HG03103 (cell line): Measurements from ENCODE around the gene TK1.
"Not testable (repeated sequence)": the region's sequence is repeated elsewhere in the genome, so short reads cannot be mapped to it uniquely, and the experiment has no call there.

ENCODE experiments used
- ATAC-seq: cut with Tn5 transposase; IDR thresholded peaks from one replicate; pipeline ENCODE4 v1.9.1; 2021; ENCODE audit warnings: low read depth; ENCODE audit not compliant: unreplicated experiment

TK1 gene

DNA sequence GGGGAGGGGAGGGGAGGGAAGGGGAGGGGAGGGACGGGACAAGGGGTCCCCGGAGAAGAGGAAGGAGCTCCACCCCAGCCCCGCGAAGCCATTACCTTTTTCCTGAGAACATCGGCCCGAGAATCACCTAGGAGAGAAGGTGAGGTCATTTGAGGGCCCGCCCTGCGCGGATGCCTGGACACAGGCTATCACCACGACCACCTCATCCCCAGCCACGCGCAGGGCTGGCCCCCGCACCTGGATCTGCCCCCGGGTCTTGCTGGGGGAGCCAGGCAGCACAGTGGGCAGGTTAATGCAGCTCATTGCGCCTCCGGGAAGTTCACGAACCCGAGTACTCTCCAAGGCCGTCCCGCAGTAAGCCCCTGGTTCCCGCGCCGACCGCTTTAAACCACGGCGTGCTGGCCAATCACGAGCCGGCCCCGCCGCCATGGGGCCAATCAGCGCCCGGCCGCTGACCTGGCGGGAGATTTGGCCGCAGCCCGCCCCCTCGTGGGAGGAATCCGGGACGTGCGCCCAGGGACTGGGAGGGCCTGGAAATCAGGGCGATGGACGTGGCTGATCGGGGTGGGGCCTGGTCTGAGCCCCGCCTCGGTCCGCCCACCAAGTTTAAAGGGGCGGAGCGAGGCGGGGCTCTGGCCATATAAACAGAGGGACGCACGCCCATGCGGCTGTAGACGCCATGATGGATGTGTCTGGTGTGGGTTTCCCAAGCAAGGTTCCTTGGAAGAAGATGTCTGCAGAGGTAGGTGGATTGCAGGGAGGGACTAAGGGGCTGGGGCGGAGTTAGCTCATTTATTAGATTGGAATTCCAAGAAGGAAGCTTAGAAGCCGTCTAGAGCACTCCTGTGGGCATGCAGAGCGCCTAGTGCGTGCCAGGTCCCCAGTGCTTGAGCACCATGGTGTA is at the start of gene TK1, which contains the start of gene AFMID:
TSS of gene TK1 (minus strand) at position 361 of the 904 bp plus-strand sequence. CDS start at position 303, 58 bp downstream.
TSS of gene AFMID (plus strand) at position 671 of the 904 bp plus-strand sequence. CDS start at position 680, 9 bp downstream.
- peak; percentile 88 for ATAC-seq

- ATAC-seq: no peak
These were observed 49.0 kb upstream of the TK1 start for GRCh38 chr17:78235885-78236284.

GRCh38 chr17:78235022-78235421 is 48.2 kb upstream of the TK1 start:
- ATAC-seq: not testable (repeated sequence)

- no peak for ATAC-seq
These were observed 47.5 kb upstream of the TK1 start for GRCh38 chr17:78234261-78234865.

- ATAC-seq: no peak
These were observed 46.8 kb upstream of the TK1 start for GRCh38 chr17:78233678-78234077.

DNA sequence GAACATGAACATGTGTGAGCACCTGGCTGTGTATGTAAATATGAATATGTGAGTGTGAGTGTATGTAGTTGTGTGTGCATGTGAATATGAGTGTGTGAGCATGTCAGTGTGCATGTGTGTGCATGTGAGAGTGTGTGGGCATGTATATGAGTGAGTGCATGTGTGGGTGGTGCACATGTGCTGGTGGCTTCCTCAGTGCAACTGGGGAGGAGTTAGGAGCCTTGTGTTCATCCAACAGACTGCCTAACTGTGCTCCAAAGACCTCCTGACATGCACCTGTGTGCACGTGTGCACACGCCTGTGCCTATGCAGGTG is 46.0 kb upstream of the TK1 start:
- no peak for ATAC-seq

DNA sequence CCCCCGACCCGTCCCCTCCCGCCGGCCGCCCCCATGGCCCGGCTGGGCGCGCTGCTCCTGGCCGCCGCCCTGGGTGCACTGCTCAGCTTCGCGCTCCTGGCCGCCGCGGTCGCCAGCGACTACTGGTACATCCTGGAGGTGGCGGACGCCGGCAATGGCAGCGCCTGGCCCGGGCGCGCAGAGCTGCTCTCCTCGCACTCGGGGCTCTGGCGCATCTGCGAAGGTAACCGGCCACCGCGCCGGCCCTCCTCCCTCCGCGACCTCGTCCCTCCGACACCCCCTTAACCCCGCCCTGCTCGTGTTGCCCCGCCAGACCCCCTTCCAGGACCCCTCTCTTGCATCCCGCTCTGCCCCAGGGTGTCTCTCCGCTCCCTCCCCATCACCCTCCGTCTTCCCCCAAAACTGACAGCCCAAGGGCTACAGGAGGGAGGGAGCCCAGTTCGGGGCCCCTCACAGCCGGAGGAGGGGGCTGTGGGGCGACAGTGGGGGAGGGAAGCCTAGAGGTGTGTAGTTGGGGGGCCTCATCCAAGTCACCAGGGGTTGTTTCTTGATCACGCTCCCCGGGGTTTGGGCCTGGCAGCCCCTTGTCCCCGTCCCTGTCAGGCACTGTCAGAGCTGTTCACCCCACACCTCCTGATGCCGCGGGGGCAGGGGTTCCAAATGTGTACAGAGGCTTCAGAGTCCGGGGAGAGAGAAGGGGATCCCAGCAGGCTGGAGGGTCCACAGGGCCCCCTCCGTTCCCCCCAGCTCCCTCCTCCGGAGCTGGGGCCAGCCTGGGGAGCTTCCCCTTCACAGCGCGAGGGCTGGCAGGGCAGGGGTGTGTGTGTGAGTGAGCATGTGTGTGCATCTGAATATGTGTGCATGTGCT is 45.4 kb upstream of the TK1 start:
- ATAC-seq: no peak

GRCh38 chr17:78230996-78231935 is 44.4 kb upstream of the TK1 start, which contains the start of gene TMEM235:
Gene TMEM235 (plus strand): TSS chr17:78231631. CDS start chr17:78232024, 393 bp downstream.
- ATAC-seq: no peak

DNA sequence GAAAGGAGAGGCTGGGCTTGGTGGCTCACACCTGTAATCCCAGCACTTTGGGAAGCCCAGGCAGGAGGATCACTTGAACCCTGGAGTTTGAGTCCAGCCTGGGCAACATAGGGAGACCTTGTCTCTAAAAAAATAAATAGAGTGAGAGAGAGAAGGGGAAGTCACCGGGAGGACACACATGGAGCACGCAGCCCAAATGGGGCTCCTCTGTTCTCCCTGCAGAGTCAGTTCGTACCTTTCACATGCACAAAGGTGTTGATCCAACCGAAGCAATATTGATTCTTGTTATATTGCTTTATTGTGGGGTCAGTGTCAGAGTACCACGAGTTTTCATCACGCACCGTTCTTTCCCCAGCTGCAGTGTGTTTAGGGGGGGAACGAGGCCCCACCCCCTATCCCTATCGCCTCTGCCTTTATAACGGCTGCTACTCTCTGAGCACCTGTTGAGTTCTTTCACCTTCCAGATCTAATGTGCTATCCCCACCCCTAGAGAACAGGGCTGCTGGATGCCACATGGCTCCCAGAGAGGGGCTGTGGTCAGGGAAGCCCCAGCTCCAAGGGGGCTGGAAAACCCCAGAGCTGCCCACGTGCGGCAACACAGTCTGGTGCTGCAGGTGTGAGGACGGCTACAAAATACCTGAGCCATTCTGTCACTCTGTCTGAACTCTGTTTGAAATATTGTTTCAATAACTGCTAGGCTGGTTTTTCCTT is 43.6 kb upstream of the TK1 start:
- no peak for ATAC-seq

DNA sequence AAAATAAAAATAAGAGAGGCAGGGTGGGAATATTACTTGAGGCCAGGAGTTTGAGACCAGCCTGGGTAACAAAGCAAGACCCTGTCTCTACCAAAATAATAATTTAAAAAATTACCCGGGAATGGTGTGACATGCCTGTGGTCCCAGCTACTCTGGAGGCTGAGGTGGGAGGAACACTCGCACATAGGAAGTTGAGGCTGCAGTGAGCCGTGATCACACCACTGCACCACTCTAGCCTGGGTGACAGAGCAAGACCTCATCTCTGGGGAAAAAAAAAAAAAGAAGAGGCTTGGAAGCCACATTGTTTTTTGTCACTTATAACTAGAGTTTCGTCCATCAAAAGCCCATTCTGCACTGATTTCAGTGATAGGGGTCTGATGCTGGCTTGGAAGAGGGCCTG is 41.3 kb upstream of the TK1 start:
- no peak for ATAC-seq

DNA sequence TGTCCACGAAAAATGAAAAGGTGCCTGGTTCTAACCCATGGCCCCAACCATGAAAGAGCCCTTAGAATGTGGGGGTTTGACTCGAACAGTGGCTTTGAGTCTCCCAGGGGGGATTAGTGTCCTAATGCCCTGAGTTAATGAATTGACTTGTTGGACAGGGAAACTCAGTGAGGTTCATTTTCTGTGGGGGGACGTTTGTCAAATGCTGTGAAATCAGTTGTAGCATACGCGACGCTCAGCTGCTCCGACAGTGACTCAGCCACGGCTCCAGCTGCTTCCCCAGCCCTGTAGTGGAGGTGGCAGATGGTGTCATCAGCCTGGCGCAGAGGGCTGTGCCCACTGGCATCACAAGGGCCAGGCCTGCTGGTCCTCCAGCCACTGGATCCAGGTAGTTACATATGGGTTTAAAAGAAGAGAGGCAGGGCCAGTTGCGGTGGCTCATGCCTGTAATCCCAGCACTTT is 40.6 kb upstream of the TK1 start:
- no peak for ATAC-seq

GRCh38 chr17:78226759-78227454 is 40.1 kb upstream of the TK1 start:
- no peak for ATAC-seq

DNA sequence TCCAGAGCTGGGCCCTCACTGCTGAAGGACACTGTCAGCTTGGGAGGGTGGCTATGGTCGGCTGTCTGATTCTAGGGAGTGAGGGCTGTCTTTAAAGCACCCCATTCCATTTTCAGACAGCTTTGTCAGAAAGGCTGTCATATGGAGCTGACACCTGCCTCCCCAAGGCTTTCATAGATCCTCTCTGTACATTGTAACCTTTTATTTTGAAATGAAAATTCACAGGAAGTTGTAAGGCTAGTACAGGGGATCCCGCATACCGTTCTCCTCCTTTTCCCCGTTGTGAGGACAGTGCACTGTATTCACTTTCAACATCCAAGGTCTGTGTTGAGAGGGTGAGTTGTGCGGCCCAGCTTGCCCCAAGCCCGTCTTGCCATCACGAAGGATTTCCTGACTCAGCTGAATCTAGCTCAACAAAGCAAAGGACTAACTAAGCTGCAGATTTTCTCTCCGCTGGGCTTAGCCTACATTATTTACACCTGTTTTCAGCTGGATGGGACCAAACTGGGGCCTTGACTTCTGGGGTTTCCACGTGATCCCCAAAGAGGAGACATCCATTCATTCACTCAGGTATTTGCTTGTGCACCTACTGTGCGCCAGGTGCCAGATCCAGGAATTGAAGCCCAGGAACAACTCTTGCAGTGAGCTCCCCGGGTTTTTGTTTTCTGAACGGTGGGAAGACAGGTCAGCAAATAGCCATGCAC is 39.4 kb upstream of the TK1 start:
- ATAC-seq: no peak

DNA sequence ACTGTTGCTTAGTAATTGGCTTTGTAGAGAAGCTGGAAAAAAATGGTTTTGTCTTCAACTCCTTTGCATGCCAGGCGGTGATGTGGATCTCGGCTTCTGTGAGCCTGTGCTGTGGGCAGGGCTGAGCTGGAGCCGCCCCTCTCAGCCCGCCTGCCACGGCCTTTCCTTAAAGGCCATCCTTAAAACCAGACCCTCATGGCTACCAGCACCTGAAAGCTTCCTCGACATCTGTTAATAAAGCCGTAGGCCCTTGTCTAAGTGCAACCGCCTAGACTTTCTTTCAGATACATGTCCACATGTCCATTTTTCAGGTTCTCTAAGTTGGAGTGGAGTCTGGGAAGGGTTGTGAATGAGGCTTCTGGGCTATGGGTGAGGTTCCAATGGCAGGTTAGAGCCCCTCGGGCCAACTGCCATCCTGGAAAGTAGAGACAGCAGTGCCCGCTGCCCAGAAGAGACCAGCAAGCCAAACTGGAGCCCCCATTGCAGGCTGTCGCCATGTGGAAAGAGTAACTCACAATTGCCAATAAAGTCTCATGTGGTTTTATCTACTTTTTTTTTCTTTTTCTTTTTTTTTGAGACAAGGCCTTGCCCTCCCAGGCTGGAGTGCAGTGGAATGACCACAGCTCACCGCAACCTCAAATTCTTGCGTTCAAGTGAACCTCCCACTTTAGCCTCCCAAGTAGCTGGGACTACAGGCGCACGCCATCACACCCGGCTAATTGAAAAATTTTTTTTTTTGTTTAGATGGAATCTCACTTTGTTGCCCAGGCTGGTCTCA is 38.4 kb upstream of the TK1 start:
- ATAC-seq: no peak

GRCh38 chr17:78224231-78225087 is 37.6 kb upstream of the TK1 start:
- ATAC-seq: no peak

DNA sequence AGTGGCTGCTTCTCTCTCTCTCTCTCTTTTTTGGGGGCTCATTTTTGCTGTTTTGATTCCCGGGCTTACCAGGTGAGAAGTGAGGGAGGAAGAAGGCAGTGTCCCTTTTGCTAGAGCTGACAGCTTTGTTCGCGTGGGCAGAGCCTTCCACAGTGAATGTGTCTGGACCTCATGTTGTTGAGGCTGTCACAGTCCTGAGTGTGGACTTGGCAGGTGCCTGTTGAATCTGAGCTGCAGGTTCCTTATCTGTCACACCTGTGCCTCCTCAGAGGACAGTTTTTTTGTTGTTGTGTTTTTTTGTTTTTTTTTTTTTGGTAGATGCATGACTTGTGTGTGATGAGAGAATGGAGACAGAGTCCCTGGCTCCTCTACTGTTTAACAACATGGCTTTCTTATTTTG is 36.9 kb upstream of the TK1 start:
- ATAC-seq: no peak
